Measurements from ENCODE around the gene TMEM213. TPM values are rescaled to one million over a fixed set of nuclear protein-coding genes. Genes with fewer than 3 reads are reported as not detected.
A peak's percentile ranks its signal among the peaks of the same experiment; 100 is the strongest.

The TMEM213 gene
- total RNA-seq, 1 experiment from 2014 or later: 0.11 TPM

- POLR2A ChIA-PET: no interaction called here
- CTCF ChIA-PET: interaction anchor here (2.0 kb wide), 1 partner anchor 105 kb away, joined by 4 read pairs; no protein-coding TSS in a partner anchor
- H3K36me3 Mint-ChIP-seq: peaks cover 27% of the 10 kb centered on the region
- no peak overlapping the region for H3K4me3 Mint-ChIP-seq
- peak overlapping the region; percentile 78 for H3K27ac Mint-ChIP-seq
- peak; percentile 52 for DNase-seq (ENCODE audit: low spot score)
- H3K9me3 Mint-ChIP-seq: no peaks in the 10 kb centered on the region
- peak; percentile 86 for ATAC-seq
- H3K27me3 Mint-ChIP-seq (ENCODE audit: low read depth): no peaks in the 10 kb centered on the region
- H3K4me1 Mint-ChIP-seq: peaks cover 22% of the 10 kb centered on the region
- no peak for TF ChIP-seq FOXK1 (CRISPR knock-in tag; IDR thresholded peaks at IDR 0.05)
- no peak for TF ChIP-seq GRHL2 (CRISPR knock-in tag; IDR thresholded peaks at IDR 0.05; ENCODE audit: insufficient replicate concordance, severe bottlenecking)
- no peak for TF ChIP-seq E2F1 (CRISPR knock-in tag; IDR thresholded peaks at IDR 0.05)
- TF ChIP-seq ZNF671 (CRISPR knock-in tag; IDR thresholded peaks at IDR 0.05): no peak
- no peak for TF ChIP-seq ZNF281 (CRISPR knock-in tag; IDR thresholded peaks at IDR 0.05)
- TF ChIP-seq AR (CRISPR knock-in tag; IDR thresholded peaks at IDR 0.05): no peak
- no peak for TF ChIP-seq ZNF138 (CRISPR knock-in tag; conservative IDR thresholded peaks at IDR 0.05)
- no peak for TF ChIP-seq GABPB1 (CRISPR knock-in tag; IDR thresholded peaks at IDR 0.05)
- no peak for TF ChIP-seq HMGXB4 (CRISPR knock-in tag; IDR thresholded peaks at IDR 0.05)
- no peak for TF ChIP-seq ZMAT4 (CRISPR knock-in tag; IDR thresholded peaks at IDR 0.05)
Observed at GRCh38 chr7:138843632-138844580, 46.1 kb downstream of the TMEM213 start.

- Mint-ChIP-seq H3K9me3 (peaks cover 12% of the 10 kb centered on the region), H3K4me1 (peaks cover 23% of the 10 kb centered on the region), H3K27ac (no peak overlapping the region), H3K27me3 (ENCODE audit: low read depth) (no peaks in the 10 kb centered on the region), H3K36me3 (peaks cover 29% of the 10 kb centered on the region), H3K4me3 (no peak overlapping the region)
- TF ChIP-seq PREB (CRISPR knock-in tag; IDR thresholded peaks at IDR 0.05; ENCODE audit: borderline replicate concordance) (no peak), E2F4 (CRISPR knock-in tag; IDR thresholded peaks at IDR 0.05; ENCODE audit: borderline replicate concordance, low read depth) (no peak), JUN (CRISPR knock-in tag; IDR thresholded peaks at IDR 0.05) (no peak)
- CTCF ChIA-PET: no interaction called here
- DNase-seq (ENCODE audit: low spot score): no peak
- POLR2A ChIA-PET: no interaction called here
- ATAC-seq: no peak
Observed at GRCh38 chr7:138845711-138846110, 47.9 kb downstream of the TMEM213 start.

Measured in WTC11 (cell line).